IPS DF 6.9 (cell line): ENCODE results near the gene TRIM45.
"Not testable (repeated sequence)": the region's sequence is repeated elsewhere in the genome, so short reads cannot be mapped to it uniquely, and the experiment has no call there.

Experiments
- DNase-seq: peaks from one replicate; pipeline ENCODE4 v3.0.0-alpha.2; 2013; ENCODE audit warnings: low read depth, low spot score
- H3K27ac ChIP-seq: one replicate; pipeline ENCODE4 v1.5.1; 2013; ENCODE audit warnings: low read length, control low read depth
- H3K27me3 ChIP-seq: 2 replicates; pipeline ENCODE4 v1.6.1; 2013; ENCODE audit warnings: mild to moderate bottlenecking, low read length; ENCODE audit not compliant: control insufficient read depth, insufficient read depth
- H3K36me3 ChIP-seq: 2 replicates; pipeline ENCODE4 v1.6.1; 2013; ENCODE audit warnings: low read length; ENCODE audit not compliant: control insufficient read depth, insufficient read depth
- H3K4me1 ChIP-seq: 2 replicates; pipeline ENCODE4 v1.6.1; 2013; ENCODE audit warnings: low read length; ENCODE audit not compliant: control insufficient read depth, insufficient read depth
- H3K4me3 ChIP-seq: 2 replicates; pipeline ENCODE4 v1.5.1; 2013; ENCODE audit warnings: mild to moderate bottlenecking, low read length
- H3K9me3 ChIP-seq: 2 replicates; pipeline ENCODE4 v1.6.1; 2013; ENCODE audit warnings: low read length, inconsistent platforms; ENCODE audit not compliant: control insufficient read depth, insufficient read depth
- WGBS: extraction: QIAGEN DNeasy Blood & Tissue Kit; methylation state at CpG from one replicate; pipeline ENCODE4 v1.1.7; 2013; ENCODE audit warnings: mixed read lengths, missing lambda C conversion rate; ENCODE audit not compliant: insufficient read length, insufficient coverage; 5-methylcytosine and 5-hydroxymethylcytosine counted together

TRIM45 gene

GRCh38 chr1:117101858-117102257, 19.7 kb downstream of the TRIM45 start:
- WGBS: no CpG with 5 or more reads among the region's 3 CpGs
- H3K4me1 ChIP-seq, H3K4me3 ChIP-seq, H3K9me3 ChIP-seq, H3K27me3 ChIP-seq, DNase-seq, H3K27ac ChIP-seq: not testable (repeated sequence)
- H3K36me3 ChIP-seq: peaks cover 18% of the 10 kb centered on the region; the same call in 1 of the 2 replicates

- Histone ChIP-seq H3K4me1 (no peaks in the 10 kb centered on the region), H3K27ac (no peak overlapping the region), H3K36me3 (peaks cover 18% of the 10 kb centered on the region; the same call in 1 of the 2 replicates), H3K27me3 (no peaks in the 10 kb centered on the region), H3K9me3 (no peaks in the 10 kb centered on the region), H3K4me3 (no peak overlapping the region)
- DNase-seq: no peak
- no CpG with 5 or more reads among the region's 1 CpG for WGBS
Observed at GRCh38 chr1:117101334-117101733, 20.2 kb downstream of the TRIM45 start.

- H3K9me3 ChIP-seq: no peaks in the 10 kb centered on the region
- H3K36me3 ChIP-seq: peaks cover 22% of the 10 kb centered on the region; the same call in 1 of the 2 replicates
- H3K27me3 ChIP-seq: no peaks in the 10 kb centered on the region
- no peak for DNase-seq
- H3K27ac ChIP-seq: no peak overlapping the region
- no CpG with 5 or more reads among the region's 4 CpGs for whole genome bisulfite sequencing
- no peak overlapping the region for H3K4me3 ChIP-seq
- H3K4me1 ChIP-seq: no peaks in the 10 kb centered on the region
Observed at GRCh38 chr1:117098287-117098890, 23.2 kb downstream of the TRIM45 start.

GRCh38 chr1:117097443-117097842, 24.1 kb downstream of the TRIM45 start:
- Histone ChIP-seq H3K4me1 (no peaks in the 10 kb centered on the region), H3K27me3 (no peaks in the 10 kb centered on the region), H3K36me3 (peaks cover 19% of the 10 kb centered on the region; the same call in 1 of the 2 replicates), H3K27ac (no peak overlapping the region), H3K9me3 (no peaks in the 10 kb centered on the region), H3K4me3 (no peak overlapping the region)
- WGBS: no CpG with 5 or more reads among the region's 4 CpGs
- DNase-seq: no peak

GRCh38 chr1:117096951-117097408, 24.6 kb downstream of the TRIM45 start:
- WGBS: no CpG with 5 or more reads among the region's 3 CpGs
- Histone ChIP-seq H3K27me3 (no peaks in the 10 kb centered on the region), H3K36me3 (peaks cover 19% of the 10 kb centered on the region; the same call in 1 of the 2 replicates), H3K9me3 (no peaks in the 10 kb centered on the region), H3K27ac (no peak overlapping the region), H3K4me3 (no peak overlapping the region), H3K4me1 (no peaks in the 10 kb centered on the region)
- no peak for DNase-seq

- Histone ChIP-seq H3K4me1 (no peaks in the 10 kb centered on the region), H3K27me3 (no peaks in the 10 kb centered on the region), H3K36me3 (peaks cover 16% of the 10 kb centered on the region; the same call in 1 of the 2 replicates), H3K27ac (no peak overlapping the region), H3K4me3 (no peak overlapping the region), H3K9me3 (no peaks in the 10 kb centered on the region)
- DNase-seq: no peak
- WGBS: no CpG with 5 or more reads among the region's 7 CpGs
Observed at GRCh38 chr1:117094841-117095604, 26.5 kb downstream of the TRIM45 start.

GRCh38 chr1:117093870-117094621, 27.5 kb downstream of the TRIM45 start:
- no peak for DNase-seq
- H3K4me3 ChIP-seq: no peak overlapping the region
- H3K9me3 ChIP-seq: no peaks in the 10 kb centered on the region
- H3K4me1 ChIP-seq: no peaks in the 10 kb centered on the region
- no peak overlapping the region for H3K27ac ChIP-seq
- peaks cover 17% of the 10 kb centered on the region; the same call in 1 of the 2 replicates for H3K36me3 ChIP-seq
- WGBS: no CpG with 5 or more reads among the region's 6 CpGs
- no peaks in the 10 kb centered on the region for H3K27me3 ChIP-seq

- H3K27ac ChIP-seq: no peak overlapping the region
- WGBS: no CpG with 5 or more reads among the region's 7 CpGs
- DNase-seq: no peak
- no peaks in the 10 kb centered on the region for H3K9me3 ChIP-seq
- H3K4me3 ChIP-seq: no peak overlapping the region
- no peaks in the 10 kb centered on the region for H3K4me1 ChIP-seq
- peaks cover 14% of the 10 kb centered on the region; the same call in 1 of the 2 replicates for H3K36me3 ChIP-seq
- no peaks in the 10 kb centered on the region for H3K27me3 ChIP-seq
Observed at GRCh38 chr1:117093091-117093534, 28.4 kb downstream of the TRIM45 start.

GRCh38 chr1:117092594-117092993, 29.0 kb downstream of the TRIM45 start:
- Histone ChIP-seq H3K4me1 (no peaks in the 10 kb centered on the region), H3K27ac (no peak overlapping the region), H3K36me3 (peaks cover 12% of the 10 kb centered on the region; the same call in 1 of the 2 replicates), H3K27me3 (no peaks in the 10 kb centered on the region), H3K4me3 (no peak overlapping the region), H3K9me3 (no peaks in the 10 kb centered on the region)
- no peak for DNase-seq
- no CpG with 5 or more reads among the region's 5 CpGs for WGBS

- no CpG with 5 or more reads among the region's 2 CpGs for WGBS
Observed at GRCh38 chr1:117089996-117090395, 31.6 kb downstream of the TRIM45 start.

More at GRCh38 chr1:117089996-117090395, 31.6 kb downstream of the TRIM45 start:
- H3K27me3 ChIP-seq: no peaks in the 10 kb centered on the region
- no peak overlapping the region for H3K27ac ChIP-seq
- H3K4me3 ChIP-seq: no peak overlapping the region
- no peak for DNase-seq
- H3K36me3 ChIP-seq: peaks cover 8% of the 10 kb centered on the region; the same call in 1 of the 2 replicates
- no peaks in the 10 kb centered on the region for H3K4me1 ChIP-seq
- no peaks in the 10 kb centered on the region for H3K9me3 ChIP-seq
